HL-60 (cell line): ENCODE data around the gene LRRD1.

Experiments
- CTCF ChIP-seq: IDR thresholded peaks from one replicate; pipeline ENCODE4 v1.5.1; 2011; ENCODE audit warnings: low read length, control low read depth, inconsistent platforms; ENCODE audit not compliant: insufficient read depth
- GABPA ChIP-seq: IDR thresholded peaks from 2 replicates; pipeline ENCODE4 v1.6.1; 2012; ENCODE audit warnings: low read depth
- POLR2AphosphoS5 ChIP-seq: IDR thresholded peaks from 2 replicates; pipeline ENCODE4 v1.6.1; 2012; ENCODE audit warnings: low read depth
- REST ChIP-seq: IDR thresholded peaks from 2 replicates; pipeline ENCODE4 v1.6.1; 2012; ENCODE audit warnings: low read depth; ENCODE audit not compliant: insufficient replicate concordance
- SPI1 ChIP-seq: IDR thresholded peaks from 2 replicates; pipeline ENCODE4 v1.6.1; 2012; ENCODE audit warnings: low read depth, mild to moderate bottlenecking, borderline replicate concordance

GRCh38 chr7:92161271-92161670 lies 17.7 kb downstream of the LRRD1 start:
- TF ChIP-seq CTCF (no peak), POLR2AphosphoS5 (no peak), REST (no peak), GABPA (no peak), SPI1 (no peak)
